Fibroblast of lung (primary cell): Measurements from ENCODE around the gene ARPP21.

ENCODE experiments used
- CTCF ChIP-seq, 2 donors: IDR thresholded peaks in 1 of 2; conservative IDR thresholded peaks in 1 of 2; 1 replicate in 1 of 2; 2 replicates in 1 of 2; pipeline ENCODE4 v1.5.1; 2011 to 2012; ENCODE audit warnings: low read length in 2 of 2, control low read depth in 1 of 2, inconsistent platforms in 1 of 2, low read depth in 1 of 2, mild to moderate bottlenecking in 1 of 2
- EZH2 ChIP-seq: IDR thresholded peaks from 2 replicates; pipeline ENCODE4 v1.5.1; 2012; ENCODE audit warnings: low read length, control low read depth, mild to moderate bottlenecking; ENCODE audit errors: missing control alignments

GRCh38 chr3:35624698-35625097, 14.6 kb upstream of the ARPP21 start:
- TF ChIP-seq CTCF (conservative IDR thresholded peaks at IDR 0.05 in 1 of 2, IDR thresholded peaks at IDR 0.05 in 1 of 2; ENCODE audit: low read depth in 1 of 2, low read length in 2 of 2) (no peak), EZH2 (no peak)
